Ecto neural progenitor cell (in vitro differentiated cells): ENCODE data around the gene MED6.

ENCODE experiments used
- DNase-seq: peaks from one replicate; pipeline ENCODE4 v3.0.0-alpha.2; 2018; ENCODE audit warnings: low spot score

The MED6 gene

DNA sequence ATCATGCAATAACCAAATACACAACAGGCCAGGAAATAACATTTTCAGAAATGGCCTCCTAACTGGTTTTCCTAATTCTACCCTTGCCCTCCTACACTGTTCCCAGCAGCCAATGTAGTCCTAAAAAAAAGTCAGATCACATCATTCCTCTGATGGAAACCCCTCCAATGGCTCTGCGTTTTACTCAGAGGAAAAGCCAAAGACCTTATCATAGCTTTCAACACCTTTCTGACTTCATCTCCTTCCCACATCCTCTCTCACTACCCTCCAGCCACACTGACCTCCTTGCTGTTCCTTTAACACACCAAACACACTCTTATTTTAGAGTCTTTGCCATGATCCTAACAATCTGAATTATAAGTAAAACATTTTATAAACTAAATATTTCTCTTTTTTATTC lies 1.1 kb downstream of the MED6 start:
- DNase-seq = no peak

DNA sequence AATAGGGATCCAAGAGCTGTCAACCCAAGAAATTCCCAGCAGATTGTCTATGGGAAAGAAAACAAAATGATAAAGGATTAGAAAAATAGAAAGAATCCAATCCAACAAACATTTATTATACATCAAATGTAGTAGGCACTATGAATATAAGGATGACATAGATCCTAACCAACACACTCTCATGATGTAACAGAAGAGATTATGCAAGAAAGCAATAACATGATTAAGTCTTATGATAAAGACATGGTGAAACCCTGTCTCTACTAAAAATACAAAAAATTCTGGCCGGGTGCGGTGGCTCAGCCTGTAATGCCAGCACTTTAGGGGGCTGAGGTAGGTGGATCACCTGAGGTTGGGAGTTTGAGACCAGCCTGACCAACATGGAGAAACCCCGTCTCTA lies 2.7 kb downstream of the MED6 start:
- DNase-seq = no peak

DNA sequence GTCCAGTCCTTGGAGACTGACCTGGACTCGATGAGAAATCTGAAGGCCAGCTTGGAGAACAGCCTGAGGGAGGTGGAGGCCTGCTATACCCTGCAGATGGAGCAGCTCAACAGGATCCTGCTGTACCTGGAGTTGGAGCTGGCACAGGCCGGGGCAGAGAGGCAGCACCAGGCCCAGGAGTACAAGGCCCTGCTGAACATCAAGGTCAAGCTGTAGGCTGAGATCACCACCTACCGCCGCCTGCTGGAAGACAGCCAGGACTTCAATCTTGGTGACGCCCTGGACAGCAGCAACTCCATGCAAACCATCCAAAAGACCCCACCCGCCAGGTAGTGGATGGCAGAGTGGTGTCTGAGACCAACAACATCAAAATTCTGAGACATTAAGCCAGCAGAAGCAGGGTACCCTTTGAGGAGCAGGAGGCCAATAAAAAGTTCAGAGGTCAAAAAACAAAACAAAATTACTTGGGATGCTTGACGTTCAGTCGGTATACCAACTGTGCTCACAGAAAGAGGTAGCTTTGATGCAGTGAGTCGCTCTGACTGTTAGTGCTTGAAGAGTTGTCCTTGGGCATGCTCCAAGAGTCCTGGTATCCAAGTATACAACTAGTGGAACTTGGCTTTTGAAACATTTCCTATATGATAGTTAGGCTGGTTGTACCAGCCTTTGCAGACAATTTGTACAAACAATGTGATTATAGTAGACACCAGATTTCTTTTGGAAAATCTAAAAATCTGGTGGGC lies 4.8 kb downstream of the MED6 start:
- no peak for DNase-seq

DNA sequence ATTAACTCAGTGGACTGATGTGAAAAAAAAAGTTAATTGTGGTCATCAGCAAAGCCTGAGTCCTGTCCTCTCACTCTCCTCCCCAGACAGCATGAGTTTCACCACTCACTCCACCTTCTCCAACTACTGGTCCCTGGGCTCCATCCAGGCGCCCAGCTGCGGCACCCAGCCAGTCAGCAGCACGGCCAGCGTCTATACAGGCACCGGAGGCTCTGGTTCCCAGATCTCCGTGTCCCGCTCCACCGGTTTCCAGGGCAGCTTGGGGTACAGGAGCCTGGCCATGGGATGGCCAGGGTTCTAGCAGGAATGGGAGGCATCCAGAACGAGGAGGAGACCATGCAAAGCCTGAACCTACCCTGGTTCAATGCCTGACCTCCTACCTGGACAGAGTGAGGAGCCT lies 6.0 kb downstream of the MED6 start:
- no peak for DNase-seq

DNA sequence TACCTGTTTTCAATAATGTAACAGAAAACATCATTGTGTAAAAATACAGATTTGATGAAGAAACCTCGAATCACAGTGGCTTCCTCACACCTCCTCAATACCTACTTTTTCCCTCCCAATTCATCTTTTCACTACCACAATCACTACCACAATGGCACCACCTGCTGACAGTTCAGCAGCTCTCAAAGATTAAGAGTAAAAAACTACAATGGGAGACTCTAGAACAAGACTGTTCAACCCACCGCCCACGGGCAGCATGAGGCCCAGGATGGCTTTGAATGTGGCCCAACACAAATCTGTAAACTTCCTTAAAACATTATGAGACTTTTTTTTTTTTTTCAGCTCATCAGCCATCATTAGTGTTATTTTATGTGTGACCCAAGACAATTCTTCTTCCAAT lies 15.2 kb downstream of the MED6 start:
- DNase-seq = no peak

DNA sequence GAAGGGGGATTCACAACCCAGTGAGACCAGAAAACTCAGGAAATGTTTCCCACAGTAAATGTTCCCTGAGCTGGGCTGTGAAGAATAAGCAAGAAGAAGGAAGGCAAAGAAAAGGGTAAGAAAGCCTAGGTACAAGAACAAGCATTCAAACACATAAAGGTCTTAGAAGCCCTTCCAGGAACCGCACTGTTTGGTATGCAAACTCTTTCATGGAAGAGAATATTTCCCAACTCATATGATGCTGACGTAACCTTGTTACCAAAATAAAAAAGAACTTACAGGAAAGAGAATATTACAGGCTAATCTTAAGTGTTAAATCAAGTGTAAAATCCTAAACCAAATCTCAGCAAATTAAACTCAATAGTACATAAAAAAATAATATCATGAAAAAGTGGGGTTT lies 23.6 kb downstream of the MED6 start:
- DNase-seq = no peak

DNA sequence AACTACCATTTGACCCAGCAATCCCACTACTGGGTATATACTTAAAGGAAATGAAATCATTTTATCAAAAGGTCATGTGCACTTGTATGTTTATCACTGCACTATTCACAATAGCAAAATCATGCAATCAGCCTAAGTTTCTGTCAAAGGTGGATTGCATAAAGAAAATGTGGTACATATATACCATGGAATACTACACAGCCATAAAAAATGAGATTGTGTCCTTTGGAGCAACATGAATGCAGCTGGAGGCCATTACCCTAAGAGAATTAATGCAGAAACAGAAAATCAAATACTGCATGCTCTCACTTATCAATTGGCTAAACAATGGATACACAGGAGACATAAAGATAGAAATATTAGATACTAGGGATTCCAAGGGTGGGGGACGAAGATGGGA lies 27.4 kb downstream of the MED6 start:
- DNase-seq = no peak

DNA sequence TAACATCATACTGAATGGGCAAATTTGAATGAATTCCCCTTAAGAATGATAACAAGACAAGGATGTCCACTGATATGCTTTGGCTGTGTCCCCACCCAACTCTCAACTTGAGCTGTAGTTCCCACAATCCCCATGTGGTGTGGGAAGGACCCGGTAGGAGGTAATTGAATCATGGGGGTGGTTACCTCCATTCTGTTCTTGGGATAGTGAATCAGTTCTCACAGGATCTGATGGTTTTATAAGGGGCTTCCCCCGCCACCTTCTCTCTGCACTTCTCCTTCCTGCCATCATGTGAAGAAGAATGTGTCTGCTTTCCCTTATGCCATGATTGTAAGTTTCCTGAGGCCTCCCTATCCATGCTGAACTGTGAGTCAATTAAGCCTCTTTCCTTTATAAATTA lies 29.3 kb downstream of the MED6 start:
- DNase-seq = no peak

DNA sequence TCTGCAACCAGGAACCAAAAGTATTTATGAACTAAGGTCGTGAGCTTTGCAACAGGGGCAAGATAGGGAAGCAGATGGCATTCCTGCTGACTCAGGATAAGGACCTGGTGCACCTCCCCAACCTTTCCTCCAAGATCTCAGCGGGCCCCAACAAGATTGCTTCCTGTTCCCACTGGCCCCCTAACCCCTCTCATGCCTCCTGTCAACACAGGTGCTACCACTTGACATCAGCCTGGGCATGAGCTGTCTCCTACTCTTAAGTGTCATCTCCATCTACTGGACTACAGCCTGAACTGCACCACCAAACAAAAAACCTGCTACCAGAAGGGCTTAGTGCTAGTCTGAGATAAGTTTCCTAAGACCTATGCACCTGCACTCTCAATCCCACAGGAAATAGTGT lies 32.7 kb downstream of the MED6 start:
- no peak for DNase-seq

DNA sequence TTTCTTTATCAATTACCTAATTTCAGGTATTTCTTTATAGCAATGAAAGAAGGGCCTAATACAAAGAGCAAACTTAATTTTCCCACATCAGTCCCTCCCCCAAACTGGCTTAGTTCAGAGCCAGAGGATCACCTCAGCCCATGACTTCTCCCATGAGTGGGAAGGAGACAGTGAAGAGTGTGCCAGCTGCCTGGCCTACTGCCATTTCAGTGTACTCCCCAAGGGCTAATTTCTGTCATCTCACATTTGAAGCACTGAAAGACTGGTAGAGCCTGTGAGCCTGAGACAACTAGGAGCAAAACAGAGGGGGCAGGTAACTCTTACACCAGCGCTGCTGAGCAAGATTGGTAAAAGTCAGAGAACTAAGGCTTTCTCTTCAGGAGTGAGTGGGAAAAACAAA lies 36.6 kb downstream of the MED6 start:
- DNase-seq = no peak

DNA sequence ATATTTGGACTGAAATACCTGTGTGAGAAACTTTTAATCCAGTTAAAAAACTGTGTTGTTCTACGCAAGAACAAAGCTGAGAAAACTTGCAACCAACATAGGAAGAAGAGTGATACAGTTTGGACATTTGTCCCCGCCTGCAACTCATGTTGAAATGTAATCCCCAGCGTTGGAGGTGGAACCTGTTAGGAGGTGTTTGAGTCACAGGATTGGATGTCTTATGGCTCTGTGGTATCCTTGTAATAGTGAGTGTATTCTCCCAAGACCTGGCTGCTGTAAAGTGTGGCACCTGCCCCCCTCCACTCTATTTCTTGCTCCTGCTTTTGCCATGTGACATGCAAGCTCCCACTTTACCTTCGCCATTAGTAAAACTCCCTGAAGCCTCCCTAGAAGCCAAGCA lies 37.0 kb downstream of the MED6 start:
- DNase-seq = no peak

DNA sequence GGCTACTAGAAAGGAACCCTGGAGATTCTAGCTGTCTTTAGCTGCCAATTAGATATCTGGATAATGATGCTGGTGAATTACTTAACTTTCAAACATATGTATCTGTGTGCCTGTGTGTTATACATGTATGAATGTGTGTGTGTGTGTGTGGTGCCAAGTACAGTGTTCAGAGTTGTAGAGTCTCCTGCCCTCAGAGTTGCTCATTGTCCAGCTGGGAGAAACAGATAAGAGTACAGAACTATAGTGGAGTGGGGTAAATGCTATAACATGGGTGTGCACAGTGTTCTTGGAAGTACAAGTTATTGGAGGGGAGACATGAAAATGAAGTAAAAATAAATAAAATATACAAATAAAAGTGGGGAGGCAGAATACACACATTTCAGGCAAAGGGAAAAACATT lies 42.1 kb downstream of the MED6 start:
- DNase-seq = no peak

DNA sequence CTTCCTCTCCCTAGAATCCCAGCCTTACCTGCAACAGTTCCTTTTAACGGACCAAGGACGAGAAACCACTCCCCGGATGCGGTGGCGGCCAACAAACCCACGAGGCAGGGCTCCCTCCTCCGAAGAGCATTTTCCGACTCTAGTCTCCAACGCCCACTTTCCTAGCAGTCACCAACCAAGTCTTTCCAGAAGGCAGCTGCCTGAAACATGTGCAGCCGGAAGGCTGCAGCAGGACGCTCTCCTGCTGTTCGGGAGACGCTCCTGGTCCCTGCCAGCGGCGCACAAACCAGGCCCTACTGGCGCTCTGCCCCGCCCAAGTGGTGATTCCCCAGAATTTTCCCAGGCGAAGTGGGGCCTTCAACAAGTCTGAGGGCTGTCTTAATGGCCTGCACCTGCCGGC lies 44.6 kb downstream of the MED6 start:
- DNase-seq = no peak

DNA sequence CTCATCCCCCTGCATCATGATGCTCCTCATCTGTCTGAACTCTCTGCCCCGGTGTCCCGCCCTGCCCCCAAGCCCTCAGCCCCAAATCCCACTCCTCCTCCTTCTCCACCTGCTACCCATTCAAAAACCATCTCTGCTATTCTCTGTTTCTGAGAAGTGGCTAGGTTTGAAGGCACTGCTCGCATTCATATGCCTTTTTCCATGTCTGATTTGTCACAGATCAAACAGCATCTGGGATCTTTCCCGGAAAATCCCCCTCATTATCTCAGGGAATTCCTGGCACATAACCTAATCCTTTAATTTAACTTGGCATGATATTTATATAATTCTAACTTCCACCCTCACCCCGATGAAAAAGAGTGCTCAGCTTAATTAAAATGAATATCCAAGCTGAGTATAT lies 62.4 kb downstream of the MED6 start:
- DNase-seq = no peak

DNA sequence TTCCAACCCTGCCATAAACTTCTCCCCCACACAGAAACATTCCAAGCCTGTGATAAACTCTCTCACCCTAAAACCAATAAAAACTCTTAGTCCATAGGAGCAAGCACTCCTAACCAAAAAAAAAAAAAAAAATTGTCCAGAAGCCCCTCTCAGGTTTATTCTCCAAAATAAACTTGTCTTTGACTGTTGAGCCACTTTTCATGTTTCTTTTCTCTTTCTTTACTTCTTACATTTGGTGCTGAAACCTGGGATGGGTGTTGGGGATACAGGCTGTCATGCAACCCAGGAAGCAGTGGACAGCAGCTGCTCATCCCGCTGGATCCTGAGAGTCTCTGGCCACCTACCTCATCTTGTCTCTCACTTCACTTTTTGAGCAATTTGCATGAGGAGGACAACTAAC lies 63.6 kb downstream of the MED6 start:
- DNase-seq = no peak

DNA sequence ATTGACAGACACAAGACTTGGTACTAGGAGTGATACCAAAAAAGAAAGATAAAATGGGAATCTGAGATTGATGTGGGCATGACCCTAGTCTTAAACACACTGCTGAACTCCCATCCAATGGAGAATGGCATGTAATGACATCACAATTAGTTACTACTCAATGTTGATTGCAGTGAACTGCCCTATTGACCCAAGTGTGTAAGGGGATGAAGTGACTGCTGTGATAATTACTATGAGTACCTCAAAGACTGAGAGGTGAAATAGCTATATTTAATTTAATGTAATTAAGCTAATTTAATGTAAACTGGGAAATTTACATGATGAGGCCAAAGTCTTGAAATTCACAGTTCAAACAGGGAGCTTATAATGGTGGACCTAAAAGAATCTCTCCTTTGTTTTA lies 65.6 kb downstream of the MED6 start, which contains the start of gene ADAM20:
Gene ADAM20 (minus strand): TSS at position 101 of the 400 bp plus-strand sequence. CDS start 10,247 bp downstream, outside the sequence.
- DNase-seq = no peak
